CD4-positive, alpha-beta memory T cell (primary cell): ENCODE results near the gene RBM12. TPM values are rescaled to one million over a fixed set of nuclear protein-coding genes. Genes with fewer than 3 reads are reported as not detected.
A peak's percentile ranks its signal among the peaks of the same experiment; 100 is the strongest.

Experiments used
- CTCF ChIA-PET: fragments of 350-600 bp; sonication (Branson Sonifier 250); formaldehyde crosslinking; loops from one replicate; lab custom pipeline; 2021; ENCODE audit warnings: inconsistent platforms; ENCODE audit not compliant: partially characterized antibody; lab: Charles Lee
- POLR2A ChIA-PET: fragments of 350-600 bp; sonication (Branson Sonifier 250); formaldehyde crosslinking; loops from one replicate; lab custom pipeline; 2021; ENCODE audit not compliant: partially characterized antibody; lab: Charles Lee
- DNase-seq, 5 donors: peaks; one replicate each; pipeline versions ENCODE4 v3.0.0 to v3.0.0-alpha.2; 2020 to 2022; ENCODE audit warnings: mixed read lengths in 1 of 5
- H3K27ac ChIP-seq: one replicate; pipeline ENCODE4 v1.7.0; 2013; ENCODE audit warnings: low read depth, low read length
- H3K27me3 ChIP-seq: 2 replicates; pipeline ENCODE4 v1.7.0; 2013; ENCODE audit warnings: mild to moderate bottlenecking, low read length, moderate library complexity; ENCODE audit not compliant: insufficient read depth
- H3K36me3 ChIP-seq: 2 replicates; pipeline ENCODE4 v1.7.0; 2013; ENCODE audit warnings: mild to moderate bottlenecking, low read length, moderate library complexity; ENCODE audit not compliant: insufficient read depth
- H3K4me1 ChIP-seq: 2 replicates; pipeline ENCODE4 v1.7.0; 2013; ENCODE audit warnings: mild to moderate bottlenecking, low read length, moderate library complexity; ENCODE audit not compliant: insufficient read depth
- H3K4me3 ChIP-seq, 2 donors: one replicate each; pipeline ENCODE4 v1.7.0; 2013; ENCODE audit warnings: low read length in 2 of 2, mild to moderate bottlenecking in 1 of 2
- H3K9me3 ChIP-seq, 2 donors: one replicate each; pipeline ENCODE4 v1.7.0; 2013; ENCODE audit warnings: low read length in 2 of 2, control low read depth in 1 of 2; ENCODE audit not compliant: control insufficient read depth in 1 of 2
- H3K27ac Mint-ChIP-seq, 7 donors: one replicate each; pipeline ENCODE4 v1.8.0; 2020 to 2021; ENCODE audit warnings: mixed read lengths in 7 of 7, mild to moderate bottlenecking in 6 of 7, inconsistent platforms in 3 of 7, moderate library complexity in 3 of 7
- H3K27me3 Mint-ChIP-seq, 2 donors: one replicate each; pipeline ENCODE4 v1.8.0; 2020 to 2021; ENCODE audit warnings: mixed read lengths in 2 of 2
- H3K36me3 Mint-ChIP-seq, 2 donors: one replicate each; pipeline ENCODE4 v1.8.0; 2020 to 2021; ENCODE audit warnings: mixed read lengths in 2 of 2, inconsistent platforms in 1 of 2, mild to moderate bottlenecking in 1 of 2
- H3K4me1 Mint-ChIP-seq, 4 donors: one replicate each; pipeline ENCODE4 v1.8.0; 2020 to 2021; ENCODE audit warnings: mixed read lengths in 4 of 4, mild to moderate bottlenecking in 1 of 4
- H3K4me3 Mint-ChIP-seq, 8 donors: one replicate each; pipeline ENCODE4 v1.8.0; 2020 to 2021; ENCODE audit warnings: mixed read lengths in 8 of 8, mild to moderate bottlenecking in 7 of 8, moderate library complexity in 6 of 8, inconsistent platforms in 3 of 8
- H3K9me3 Mint-ChIP-seq, 8 donors: one replicate each; pipeline ENCODE4 v1.8.0; 2020 to 2021; ENCODE audit warnings: mixed read lengths in 8 of 8, mild to moderate bottlenecking in 5 of 8, inconsistent platforms in 3 of 8, moderate library complexity in 1 of 8
- intact Hi-C: fragments of 100-400 bp; cut with micrococcal nuclease; formaldehyde crosslinking; loops from one replicate; pipeline ENCODE4 v1.15.1; 2023
- polyA plus RNA-seq, 2 donors: library from polyadenylated mRNA; unstranded; fragments of 300-500 nt; fragmentation: Illumina TruSeq; gene quantifications; one replicate each; pipeline ENCODE4 v1.2.3, GENCODE V29; 2021
- total RNA-seq, 2 experiments: library from RNA; stranded (reverse); gene quantifications; one replicate each; pipeline ENCODE4 v1.2.3, GENCODE V29; 2021

The RBM12 gene
- total and polyA plus RNA-seq, 4 experiments from 2014 or later, result 29.9 to 138 (median 91.0) TPM

GRCh38 chr20:35650632-35651031 is 14.1 kb downstream of the RBM12 start:
- DNase-seq, result no peak
- H3K27ac Mint-ChIP-seq, result peak overlapping the region in 6 of 7 donors; percentile 5 to 70 (median 19)
- no peaks in the 10 kb centered on the region for H3K27me3 ChIP-seq
- peaks cover 46% of the 10 kb centered on the region for H3K4me1 ChIP-seq
- no peaks in the 10 kb centered on the region for H3K9me3 ChIP-seq
- H3K36me3 ChIP-seq, result peaks cover 37% of the 10 kb centered on the region
- no peaks in the 10 kb centered on the region for H3K9me3 Mint-ChIP-seq
- no peak overlapping the region for H3K4me3 ChIP-seq
- ChIA-PET CTCF (no interaction called here), POLR2A (interaction anchor here (0.6 to 1.4 kb wide), 3 partner anchors 10 to 152 kb away, joined by 3 to 4 read pairs (median 4); no protein-coding TSS in a partner anchor)
- intact Hi-C loops, result no loop called here
- no peak overlapping the region for H3K4me3 Mint-ChIP-seq
- peaks cover 36 to 63% (median 49%) of the 10 kb centered on the region in 4 donors for H3K4me1 Mint-ChIP-seq
- H3K36me3 Mint-ChIP-seq, result peaks cover 15 to 28% of the 10 kb centered on the region in 2 donors
- H3K27me3 Mint-ChIP-seq, result no peaks in the 10 kb centered on the region
- no peak overlapping the region for H3K27ac ChIP-seq

DNA sequence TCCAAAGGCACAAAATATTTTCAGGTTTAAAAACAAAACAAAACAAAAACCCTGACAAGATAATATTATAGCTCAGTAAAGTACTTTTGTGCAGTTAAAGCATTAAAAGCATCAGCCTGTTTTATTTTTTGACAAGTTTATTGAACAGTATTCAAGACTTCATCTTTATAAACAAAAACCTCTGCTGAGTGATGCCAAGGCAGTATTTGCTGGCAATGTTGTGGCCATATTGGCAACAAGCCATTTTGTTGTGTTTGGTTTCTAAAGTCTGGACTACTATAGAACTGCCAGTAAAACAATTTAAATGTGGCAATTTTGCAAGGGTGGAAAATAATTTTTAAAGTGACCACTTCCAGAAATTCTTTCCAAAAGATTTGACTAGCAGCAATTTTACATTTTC is 15.9 kb downstream of the RBM12 start:
- Histone ChIP-seq H3K27me3 (no peaks in the 10 kb centered on the region), H3K4me1 (peaks cover 45% of the 10 kb centered on the region), H3K27ac (no peak overlapping the region), H3K36me3 (peaks cover 21% of the 10 kb centered on the region), H3K9me3 (no peaks in the 10 kb centered on the region), H3K4me3 (no peak overlapping the region)
- POLR2A ChIA-PET, result interaction anchor here (0.8 kb wide), 1 partner anchor 15 kb away, joined by 3 read pairs; no protein-coding TSS in a partner anchor
- H3K4me1 Mint-ChIP-seq, result peaks cover 49 to 81% (median 64%) of the 10 kb centered on the region in 4 donors
- no peak for DNase-seq
- peaks cover 15 to 34% of the 10 kb centered on the region in 2 donors for H3K36me3 Mint-ChIP-seq
- intact Hi-C loops, result no loop called here
- peak overlapping the region in 6 of 7 donors; percentile 3 to 79 (median 56) for H3K27ac Mint-ChIP-seq
- H3K27me3 Mint-ChIP-seq, result no peaks in the 10 kb centered on the region
- H3K9me3 Mint-ChIP-seq, result no peaks in the 10 kb centered on the region
- CTCF ChIA-PET, result no interaction called here
- H3K4me3 Mint-ChIP-seq, result no peak overlapping the region

GRCh38 chr20:35644806-35645205 is 19.9 kb downstream of the RBM12 start:
- Histone ChIP-seq H3K27me3 (no peaks in the 10 kb centered on the region), H3K4me1 (peaks cover 48% of the 10 kb centered on the region), H3K36me3 (no peaks in the 10 kb centered on the region), H3K27ac (no peak overlapping the region), H3K9me3 (no peaks in the 10 kb centered on the region), H3K4me3 (no peak overlapping the region)
- intact Hi-C loops, result no loop called here
- Mint-ChIP-seq H3K27ac (peak overlapping the region in 5 of 7 donors; percentile 4 to 90 (median 68)), H3K36me3 (peaks cover 4 to 20% of the 10 kb centered on the region in 2 donors), H3K4me3 (no peak overlapping the region), H3K9me3 (no peaks in the 10 kb centered on the region), H3K4me1 (peaks cover 67 to 95% (median 79%) of the 10 kb centered on the region in 4 donors), H3K27me3 (no peaks in the 10 kb centered on the region)
- no peak for DNase-seq
- ChIA-PET CTCF (no interaction called here), POLR2A (interaction anchor here (0.7 to 1.2 kb wide), 2 partner anchors 12 to 19 kb away, joined by 3 to 5 read pairs; no protein-coding TSS in a partner anchor)

- no peaks in the 10 kb centered on the region for H3K27me3 ChIP-seq
- peaks cover 39% of the 10 kb centered on the region for H3K4me1 ChIP-seq
- ChIA-PET POLR2A (no interaction called here), CTCF (no interaction called here)
- H3K4me3 ChIP-seq, result no peak overlapping the region
- H3K4me1 Mint-ChIP-seq, result peaks cover 65 to 92% (median 76%) of the 10 kb centered on the region in 4 donors
- intact Hi-C loops, result no loop called here
- peak overlapping the region in 5 of 7 donors; percentile 2 to 65 (median 43) for H3K27ac Mint-ChIP-seq
- H3K36me3 Mint-ChIP-seq, result peaks cover 0 to 14% of the 10 kb centered on the region in 2 donors
- H3K9me3 ChIP-seq, result no peaks in the 10 kb centered on the region
- H3K27me3 Mint-ChIP-seq, result no peaks in the 10 kb centered on the region
- DNase-seq, result no peak
- H3K36me3 ChIP-seq, result no peaks in the 10 kb centered on the region
- H3K27ac ChIP-seq, result no peak overlapping the region
- H3K4me3 Mint-ChIP-seq, result no peak overlapping the region
- H3K9me3 Mint-ChIP-seq, result no peaks in the 10 kb centered on the region
Observed at GRCh38 chr20:35643045-35643444, 21.7 kb downstream of the RBM12 start.

DNA sequence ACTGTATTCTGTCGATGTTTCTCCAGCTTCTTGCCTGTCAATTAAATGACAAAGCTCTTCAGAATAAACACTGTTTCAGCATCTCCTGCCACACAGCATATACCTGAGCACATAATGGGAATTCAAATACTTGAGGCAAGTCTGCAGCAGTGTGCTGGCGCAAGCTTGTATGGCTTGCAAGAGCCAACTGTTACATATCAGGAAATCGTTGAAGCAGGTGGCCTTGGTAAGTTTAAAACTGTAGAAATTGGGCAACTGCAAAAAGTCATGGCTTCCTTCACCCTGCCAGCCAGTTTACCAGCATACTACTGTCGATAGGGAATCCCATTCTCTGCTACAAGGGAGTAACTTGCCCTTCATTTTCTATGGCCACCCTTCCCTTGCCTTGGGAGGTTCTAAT is 23.0 kb downstream of the RBM12 start:
- intact Hi-C loops, result no loop called here
- Mint-ChIP-seq H3K27ac (peak overlapping the region in 5 of 7 donors; percentile 2 to 74 (median 47)), H3K4me1 (peaks cover 71 to 95% (median 83%) of the 10 kb centered on the region in 4 donors), H3K4me3 (no peak overlapping the region), H3K27me3 (no peaks in the 10 kb centered on the region), H3K36me3 (peaks cover 0 to 14% of the 10 kb centered on the region in 2 donors), H3K9me3 (no peaks in the 10 kb centered on the region)
- no peak overlapping the region for H3K27ac ChIP-seq
- DNase-seq, result no peak
- peaks cover 46% of the 10 kb centered on the region for H3K4me1 ChIP-seq
- ChIA-PET POLR2A (interaction anchor here (1.0 to 1.9 kb wide), 2 partner anchors 22 kb away, joined by 4 to 9 read pairs; no protein-coding TSS in a partner anchor), CTCF (interaction anchor here (0.9 to 1.3 kb wide), 2 partner anchors 24 to 41 kb away, joined by 3 read pairs; no protein-coding TSS in a partner anchor)
- H3K9me3 ChIP-seq, result no peaks in the 10 kb centered on the region
- H3K27me3 ChIP-seq, result no peaks in the 10 kb centered on the region
- no peaks in the 10 kb centered on the region for H3K36me3 ChIP-seq
- no peak overlapping the region for H3K4me3 ChIP-seq

DNA sequence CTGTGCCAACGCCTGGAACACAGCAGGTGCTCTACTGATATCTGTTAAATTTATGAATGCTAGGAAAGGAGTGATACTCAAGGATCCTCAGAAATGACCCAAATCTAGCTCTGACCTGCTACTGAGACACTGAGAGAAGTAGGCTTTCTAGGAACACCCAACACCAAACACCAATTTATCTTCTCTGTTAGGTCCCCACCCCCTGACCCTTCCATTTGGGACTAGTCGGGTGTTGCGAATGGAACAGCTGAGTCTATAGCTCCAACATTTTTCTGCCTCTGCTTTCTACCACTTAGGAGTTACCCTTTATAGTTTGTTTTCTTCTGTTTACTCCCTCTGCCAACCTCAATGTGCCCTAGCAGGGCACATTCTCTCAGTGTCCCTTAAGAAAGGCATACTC is 24.0 kb downstream of the RBM12 start:
- Mint-ChIP-seq H3K4me1 (peaks cover 68 to 92% (median 80%) of the 10 kb centered on the region in 4 donors), H3K27ac (peak overlapping the region in 4 of 7 donors; percentile 4 to 61 (median 47)), H3K4me3 (peak overlapping the region in 2 of 8 donors; percentile 36 to 50), H3K9me3 (no peaks in the 10 kb centered on the region), H3K27me3 (no peaks in the 10 kb centered on the region), H3K36me3 (peaks cover 0 to 9% of the 10 kb centered on the region in 2 donors)
- Histone ChIP-seq H3K27ac (no peak overlapping the region), H3K27me3 (no peaks in the 10 kb centered on the region), H3K36me3 (no peaks in the 10 kb centered on the region), H3K4me3 (no peak overlapping the region), H3K4me1 (peaks cover 37% of the 10 kb centered on the region), H3K9me3 (no peaks in the 10 kb centered on the region)
- POLR2A ChIA-PET, result interaction anchor here (1.9 kb wide), 1 partner anchor 23 kb away, joined by 9 read pairs; no protein-coding TSS in a partner anchor
- CTCF ChIA-PET, result interaction anchor here (1.3 kb wide), 1 partner anchor 40 kb away, joined by 3 read pairs; no protein-coding TSS in a partner anchor
- DNase-seq, result no peak
- intact Hi-C loops, result no loop called here

DNA sequence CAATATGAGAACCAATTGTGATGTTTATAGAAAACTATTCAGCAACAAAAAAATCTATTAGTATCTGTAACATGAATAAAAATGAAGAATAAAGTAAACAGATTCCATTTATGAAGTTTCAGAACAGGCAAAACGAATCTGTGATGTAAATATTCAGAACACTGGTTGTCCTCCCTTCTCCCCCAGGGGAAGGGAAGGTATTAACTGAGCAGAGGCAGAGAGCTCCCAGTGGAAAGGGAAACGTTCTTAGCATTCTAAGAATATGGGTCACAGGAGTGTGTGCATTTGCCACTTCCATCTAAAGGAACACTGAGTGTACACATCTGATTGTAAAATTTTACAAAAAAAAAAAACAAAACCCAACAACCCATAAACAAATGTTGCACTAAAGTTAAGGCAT is 25.9 kb downstream of the RBM12 start:
- Mint-ChIP-seq H3K4me3 (no peak overlapping the region), H3K4me1 (peaks cover 60 to 83% (median 71%) of the 10 kb centered on the region in 4 donors), H3K36me3 (peaks cover 0 to 4% of the 10 kb centered on the region in 2 donors), H3K27me3 (no peaks in the 10 kb centered on the region), H3K9me3 (no peaks in the 10 kb centered on the region), H3K27ac (peak overlapping the region in 3 of 7 donors; percentile 6 to 29 (median 26))
- intact Hi-C loops, result no loop called here
- no peak for DNase-seq
- CTCF ChIA-PET, result no interaction called here
- POLR2A ChIA-PET, result interaction anchor here (0.8 to 1.4 kb wide), 3 partner anchors 11 to 60 kb away, joined by 3 to 4 read pairs (median 3); partner anchors contain the start of genes NFS1 and ROMO1
- no peaks in the 10 kb centered on the region for H3K27me3 ChIP-seq
- H3K27ac ChIP-seq, result no peak overlapping the region
- H3K9me3 ChIP-seq, result no peaks in the 10 kb centered on the region
- no peak overlapping the region for H3K4me3 ChIP-seq
- no peaks in the 10 kb centered on the region for H3K36me3 ChIP-seq
- peaks cover 28% of the 10 kb centered on the region for H3K4me1 ChIP-seq
